SKM-1 treated with dmso at 0.1 percent for 144 hours (cell line): ENCODE measurements around the gene KCNT1.

Experiments
- DNase-seq: peaks from one replicate; lab custom pipeline; 2025; ENCODE audit not compliant: unreplicated experiment; lab: John Stamatoyannopoulos, UW

The KCNT1 gene

DNA sequence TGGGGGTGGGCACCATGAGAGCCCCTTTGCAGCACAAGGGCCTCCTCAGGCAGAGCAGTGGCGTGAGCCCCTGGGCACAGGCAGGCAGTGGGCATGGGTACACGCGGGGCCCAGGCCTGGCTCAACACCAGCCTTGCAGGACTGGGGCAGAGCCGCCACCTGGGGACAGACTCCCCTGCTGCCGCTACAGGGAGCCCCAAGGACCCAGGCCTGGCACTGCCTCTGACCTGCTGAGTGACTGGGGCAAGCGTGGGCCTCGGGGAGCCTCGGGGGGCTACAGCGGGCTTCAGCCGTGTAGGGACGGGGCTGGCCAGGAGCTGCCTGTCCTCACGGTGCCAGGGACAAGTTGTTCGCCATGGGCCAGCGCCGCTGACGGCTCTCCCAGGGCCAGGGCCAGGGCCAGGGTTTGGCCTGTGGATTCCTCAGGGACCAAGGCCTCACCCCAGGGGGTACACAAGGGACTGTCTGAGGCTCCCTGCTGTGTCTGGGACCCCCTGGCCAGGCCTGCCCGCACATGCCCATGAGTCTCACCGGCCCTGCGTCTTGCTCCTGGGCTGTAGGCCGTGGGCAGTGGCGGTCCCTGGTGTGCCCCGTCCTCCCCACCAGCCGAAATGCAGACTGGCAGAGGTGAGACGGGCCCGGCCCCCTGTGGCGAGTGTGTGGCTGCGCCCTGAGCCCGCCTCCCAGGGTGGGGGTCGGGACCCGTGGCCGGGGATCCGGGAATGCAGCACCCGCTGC is 42.5 kb downstream of the KCNT1 start:
- no peak for DNase-seq

DNA sequence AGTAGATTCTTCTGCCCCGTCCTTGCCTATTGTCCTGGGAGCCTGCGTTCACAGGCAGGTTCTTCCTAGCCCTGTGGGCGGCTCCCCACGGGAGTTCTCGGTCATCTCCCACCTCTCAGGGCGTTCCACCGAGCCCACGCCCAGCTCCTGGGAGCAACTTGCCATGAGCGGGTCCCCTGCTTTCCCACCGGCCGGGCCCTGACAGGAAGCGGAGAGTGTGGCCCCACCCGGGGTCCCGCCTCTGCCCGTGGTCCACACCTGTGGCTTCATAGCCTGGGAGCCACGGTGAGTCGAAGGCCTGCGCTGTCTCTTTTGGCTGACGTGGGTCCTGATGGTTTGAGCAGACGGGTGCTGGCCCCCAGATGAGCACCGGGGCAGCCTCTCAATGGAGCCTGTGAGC is 43.2 kb downstream of the KCNT1 start:
- no peak for DNase-seq

DNA sequence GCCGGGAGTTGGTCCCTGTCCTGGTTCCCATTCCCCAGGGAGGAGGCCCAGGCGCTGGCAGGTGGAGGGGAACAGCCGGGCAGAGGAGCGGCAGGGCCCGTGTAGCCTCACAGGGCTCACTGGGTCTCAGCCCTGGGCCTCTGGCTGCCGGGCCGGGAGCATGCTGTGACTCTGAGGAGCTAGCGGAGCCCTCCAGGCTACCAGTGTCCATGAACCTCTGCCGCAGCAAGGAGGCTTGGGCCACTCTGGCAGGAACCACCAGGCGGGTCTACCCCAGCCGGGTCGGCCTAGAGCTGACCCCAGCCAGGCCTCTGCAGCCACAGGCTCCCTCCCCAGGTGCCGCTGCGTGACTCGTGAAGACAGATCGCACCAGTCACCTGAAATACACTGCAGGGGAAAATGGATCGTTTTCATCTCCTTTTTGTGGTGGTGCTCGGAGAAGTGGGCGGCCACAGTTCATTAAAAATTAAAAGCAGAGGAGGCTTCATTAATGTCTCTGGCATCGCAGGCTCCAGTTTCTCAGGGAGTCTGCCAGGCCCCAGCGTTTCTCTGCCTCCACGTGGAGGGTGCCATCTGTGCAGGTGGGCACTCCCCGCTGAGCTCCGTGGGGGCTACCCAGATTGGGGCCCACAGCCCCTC is 43.8 kb downstream of the KCNT1 start:
- DNase-seq, result no peak

DNA sequence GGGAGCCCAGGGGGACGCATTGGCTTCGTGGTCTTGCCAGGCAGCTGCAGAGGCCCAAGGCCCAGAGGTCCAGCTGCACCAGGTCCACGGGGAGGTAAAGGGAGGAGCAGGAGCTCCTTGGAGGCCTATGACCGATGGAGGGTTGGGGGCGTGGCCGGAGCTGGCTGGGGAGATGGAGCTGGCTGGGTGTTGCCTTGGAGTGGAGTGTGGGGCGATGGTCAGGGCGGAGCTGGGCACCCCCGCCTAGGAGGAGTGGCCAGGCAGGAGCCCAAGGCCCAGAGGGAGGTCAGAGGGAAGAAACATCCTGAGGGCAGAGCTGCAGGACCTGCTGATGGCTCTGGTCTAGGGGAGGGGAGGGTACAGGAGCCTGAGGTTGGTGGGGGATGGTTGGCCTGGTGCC is 44.6 kb downstream of the KCNT1 start:
- DNase-seq, result no peak

DNA sequence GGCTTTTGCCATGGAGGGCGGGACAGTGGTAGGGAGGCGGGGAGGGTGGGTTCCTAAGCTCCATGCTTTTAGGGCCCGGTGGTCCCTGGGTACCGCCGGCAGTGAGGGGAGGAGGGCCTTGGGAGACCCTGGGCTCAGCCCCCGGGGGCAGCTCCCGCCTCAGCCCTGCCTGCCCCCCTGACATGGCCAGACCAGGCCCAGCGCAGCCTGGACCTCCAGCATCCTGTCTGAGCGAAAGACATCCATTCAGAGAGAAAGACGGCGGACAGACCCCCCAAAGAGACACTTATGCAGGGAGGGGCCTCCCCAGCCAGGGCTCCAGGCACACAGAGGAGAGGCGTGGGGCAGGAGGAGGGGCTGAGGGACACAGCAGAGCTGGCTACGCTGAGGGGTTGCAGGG is 45.3 kb downstream of the KCNT1 start:
- no peak for DNase-seq

DNA sequence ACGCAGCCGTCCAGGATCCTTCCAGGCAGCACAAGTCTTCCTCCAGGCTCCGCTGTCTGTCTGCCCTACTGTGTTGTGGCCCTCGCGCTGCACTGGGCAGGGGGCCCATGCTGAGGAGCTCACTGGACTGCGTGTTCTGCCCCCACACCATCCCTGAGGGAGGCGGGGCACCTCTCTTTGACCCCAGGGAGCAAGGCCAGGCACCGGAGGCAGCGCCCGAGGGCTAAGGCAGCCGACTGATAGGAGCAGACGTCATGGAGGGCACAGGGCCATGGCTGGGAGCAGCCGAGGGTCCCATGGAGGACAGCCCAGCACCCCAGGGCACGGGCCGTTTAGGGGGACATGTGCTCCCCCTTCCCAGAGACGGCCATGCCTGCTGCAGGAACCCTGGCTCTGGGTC is 46.7 kb downstream of the KCNT1 start:
- no peak for DNase-seq

DNA sequence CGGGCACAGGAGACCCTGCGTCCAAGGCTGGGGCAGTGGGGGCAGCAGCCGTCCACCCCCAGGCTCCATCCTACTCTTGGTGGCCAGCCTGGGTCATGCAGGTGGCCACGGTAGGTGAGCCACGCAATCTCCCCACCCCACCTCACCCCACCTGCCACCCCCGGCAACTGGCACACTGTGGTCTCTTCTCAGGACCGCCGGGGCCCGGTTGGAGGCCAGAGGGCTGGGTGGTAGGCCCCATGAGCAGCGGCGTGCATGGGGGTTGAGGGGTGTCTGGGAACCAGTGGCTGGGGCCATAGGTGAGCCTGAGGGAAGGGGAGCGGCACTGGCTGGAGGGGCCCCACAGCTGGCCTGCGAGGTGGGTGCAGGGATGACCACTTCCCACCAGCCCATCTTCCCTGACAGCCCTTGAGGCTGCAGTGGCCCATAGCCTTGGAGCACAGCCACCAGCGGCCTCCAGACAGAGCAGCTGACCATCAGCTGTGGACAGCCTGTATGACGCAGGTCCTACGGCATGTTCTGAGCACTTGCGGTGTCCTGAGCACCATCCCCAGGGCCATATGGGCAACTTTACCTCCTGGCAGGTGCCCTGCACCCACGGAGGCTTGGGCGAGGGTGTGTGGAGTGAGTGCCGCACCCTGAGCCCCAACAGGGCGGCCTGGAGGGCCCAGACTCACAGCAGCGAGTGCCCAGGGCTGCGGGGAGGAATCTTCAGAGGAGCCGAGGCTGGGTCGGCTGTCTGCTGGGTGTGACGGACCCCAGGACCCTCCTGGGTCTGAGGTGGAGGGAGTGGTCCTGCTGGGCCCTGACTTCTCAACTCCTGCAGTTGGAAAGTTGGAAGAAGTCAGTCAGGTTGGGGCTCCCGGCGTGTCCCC is 47.4 kb downstream of the KCNT1 start:
- no peak for DNase-seq

DNA sequence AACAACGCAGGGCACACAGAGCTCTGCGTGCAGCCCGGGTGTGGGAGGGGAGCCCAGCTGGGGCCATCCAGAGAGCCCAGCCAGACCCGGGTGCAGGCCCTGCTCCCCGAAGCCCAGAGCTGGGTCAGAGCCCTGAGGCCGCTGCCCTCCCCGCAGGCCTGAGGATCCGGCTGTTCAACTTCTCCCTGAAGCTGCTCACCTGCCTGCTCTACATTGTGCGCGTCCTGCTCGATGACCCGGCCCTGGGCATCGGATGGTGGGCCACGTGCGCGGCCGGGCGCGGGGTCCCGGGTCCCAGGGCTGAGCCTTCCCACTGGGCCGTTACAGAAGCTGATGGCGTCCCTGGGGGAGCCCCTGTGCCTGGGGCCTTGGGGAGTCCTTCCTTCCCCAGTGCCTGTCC is 48.8 kb downstream of the KCNT1 start:
- DNase-seq, result no peak

DNA sequence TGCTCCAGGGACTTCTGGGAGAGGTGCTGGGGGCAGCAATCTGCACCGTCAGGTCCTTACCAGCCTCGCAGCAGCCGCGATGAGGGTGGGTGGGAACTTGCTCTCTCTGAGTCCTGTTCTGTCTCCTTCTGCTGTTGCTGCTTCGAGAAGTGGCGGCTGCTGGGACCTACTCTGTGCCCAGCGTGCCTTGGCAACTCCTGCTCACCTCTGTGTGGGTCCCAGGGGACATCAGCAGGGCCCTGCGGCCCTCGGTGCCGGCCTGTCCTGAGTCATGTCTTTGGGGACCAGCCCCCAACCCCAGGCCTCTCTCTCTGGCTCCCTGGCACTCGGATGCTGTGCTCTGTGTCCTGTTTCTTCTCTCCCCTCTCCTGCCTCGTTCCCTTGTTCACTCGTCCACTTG is 49.5 kb downstream of the KCNT1 start:
- DNase-seq, result no peak

DNA sequence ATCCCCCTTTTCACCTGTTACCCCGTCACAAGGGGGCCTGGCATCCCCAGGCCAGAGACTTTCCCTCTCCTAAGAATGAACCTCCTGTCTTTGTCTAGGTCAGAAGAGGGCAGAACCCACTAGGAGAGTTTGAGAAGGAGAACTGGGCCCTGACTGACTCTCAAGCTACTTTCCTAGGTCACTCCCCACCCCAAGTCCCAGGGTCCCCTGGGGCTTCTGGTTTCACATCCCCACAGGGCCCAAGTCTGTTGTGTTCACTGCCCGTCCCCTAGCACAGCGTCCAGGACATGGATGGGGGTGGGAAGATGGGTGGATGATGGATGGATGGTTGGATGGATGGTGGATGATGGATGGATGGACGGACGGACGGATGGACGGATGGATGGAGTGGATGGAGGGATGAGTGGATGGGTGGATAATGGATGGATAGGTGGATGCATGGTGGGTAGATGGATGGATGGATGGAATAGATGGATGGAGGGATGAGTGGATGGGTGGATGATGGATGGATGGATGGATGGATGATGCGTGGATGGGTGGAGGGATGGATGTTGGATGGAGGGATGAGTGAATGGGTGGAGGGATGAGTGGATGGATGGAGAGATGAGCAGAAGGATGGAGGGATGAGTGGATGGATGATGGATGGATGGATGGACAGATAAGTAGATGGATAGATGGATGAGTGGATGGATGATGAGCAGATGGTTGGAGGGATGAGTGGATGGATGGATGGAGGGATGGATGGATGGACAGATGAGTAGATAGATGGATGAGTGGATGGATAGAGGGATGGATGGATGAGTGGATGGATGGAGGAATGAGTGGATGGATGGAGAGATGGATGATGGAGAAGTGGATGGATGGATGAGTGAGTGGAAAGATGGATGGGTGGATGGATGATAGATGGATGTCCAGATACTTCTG is 50.6 kb downstream of the KCNT1 start:
- no peak for DNase-seq

DNA sequence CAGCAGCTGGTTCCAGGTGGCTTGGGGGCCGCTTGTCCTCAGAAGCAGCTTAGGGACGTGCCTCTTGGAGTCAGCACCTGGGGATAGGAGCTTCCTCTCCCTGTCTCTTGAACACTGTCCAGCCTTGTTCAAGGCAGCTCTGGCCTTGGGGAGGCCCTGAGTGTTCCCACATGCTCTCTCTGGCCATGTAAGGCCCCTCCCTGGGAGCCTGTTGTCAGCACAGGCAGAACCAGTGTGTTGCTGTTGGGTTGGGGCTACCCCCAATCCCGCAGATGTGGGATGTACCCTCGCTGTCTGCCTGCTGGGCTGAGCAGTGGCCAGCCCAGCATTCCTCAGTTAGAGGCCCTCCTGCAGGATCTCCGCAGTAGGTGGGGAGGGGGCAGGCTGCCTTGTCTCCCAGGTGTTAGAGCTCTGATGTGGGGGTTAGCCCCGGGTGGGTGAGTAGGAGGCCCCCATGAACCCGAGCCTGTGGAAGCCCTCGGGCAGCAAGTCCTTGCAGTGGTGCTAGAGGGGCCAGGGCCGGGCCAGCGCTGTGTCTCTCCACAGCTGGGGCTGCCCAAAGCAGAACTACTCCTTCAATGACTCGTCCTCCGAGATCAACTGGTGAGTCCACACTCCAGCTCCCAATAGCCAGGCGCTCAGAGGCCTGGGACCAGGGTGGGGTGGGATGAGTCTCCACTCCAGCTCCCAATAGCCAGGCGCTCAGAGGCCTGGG is 51.6 kb downstream of the KCNT1 start:
- DNase-seq, result no peak

DNA sequence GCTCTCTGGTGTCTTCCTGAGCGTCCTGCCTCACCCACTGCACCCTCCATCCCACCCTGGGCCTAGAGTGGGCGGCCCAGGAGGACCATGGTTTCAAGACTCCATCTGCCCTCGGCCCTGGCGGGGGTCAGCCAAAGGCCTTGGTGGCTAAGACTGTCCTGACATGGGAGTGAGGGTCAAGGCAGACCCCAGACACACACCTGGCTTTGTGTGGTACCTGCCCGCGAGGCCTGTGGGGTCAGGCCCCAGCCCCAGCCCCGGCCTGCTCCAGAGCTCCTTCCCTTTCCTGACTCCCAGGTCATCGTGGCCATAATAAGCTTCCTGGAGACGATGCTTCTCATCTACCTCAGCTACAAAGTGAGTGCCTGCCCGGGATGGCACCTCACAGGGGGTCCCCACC is 54.6 kb downstream of the KCNT1 start:
- no peak for DNase-seq

DNA sequence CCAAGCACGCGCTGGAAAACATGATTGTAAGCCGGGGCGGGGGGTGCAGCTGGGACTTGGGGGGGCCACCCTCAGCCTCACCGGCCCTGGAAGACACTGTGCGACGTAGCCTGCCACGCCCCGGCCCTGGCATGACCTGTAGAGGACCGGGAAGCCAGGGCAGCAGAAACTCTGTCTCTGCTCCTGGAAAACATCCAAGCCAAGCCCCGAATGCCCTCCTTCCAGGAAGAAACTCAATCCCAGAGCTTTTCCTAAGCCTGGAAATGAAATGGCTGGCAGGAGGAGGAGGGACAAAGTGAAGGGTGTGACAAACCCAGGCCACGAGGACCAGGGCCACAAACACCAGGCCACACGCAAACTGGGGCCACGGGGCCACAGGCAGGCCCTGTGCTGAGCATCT is 55.4 kb downstream of the KCNT1 start:
- no peak for DNase-seq

DNA sequence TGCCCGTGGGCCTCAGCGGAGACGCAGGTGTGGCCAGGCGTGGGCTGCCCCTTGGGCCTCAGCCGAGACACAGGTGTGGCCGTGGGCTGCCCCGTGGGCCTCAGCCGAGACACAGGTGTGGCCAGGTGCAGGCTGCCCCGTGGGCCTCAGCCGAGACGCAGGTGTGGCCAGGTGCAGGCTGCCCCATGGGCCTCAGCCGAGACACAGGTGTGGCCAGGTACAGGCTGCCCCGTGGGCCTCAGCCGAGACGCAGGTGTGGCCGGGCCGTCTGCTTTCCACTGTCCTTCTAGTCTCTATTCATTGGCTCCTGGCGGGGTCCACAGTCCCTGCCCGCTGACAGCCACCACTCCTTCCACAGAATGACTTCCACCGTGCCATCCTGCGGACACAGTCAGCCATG is 56.1 kb downstream of the KCNT1 start:
- DNase-seq, result no peak

DNA sequence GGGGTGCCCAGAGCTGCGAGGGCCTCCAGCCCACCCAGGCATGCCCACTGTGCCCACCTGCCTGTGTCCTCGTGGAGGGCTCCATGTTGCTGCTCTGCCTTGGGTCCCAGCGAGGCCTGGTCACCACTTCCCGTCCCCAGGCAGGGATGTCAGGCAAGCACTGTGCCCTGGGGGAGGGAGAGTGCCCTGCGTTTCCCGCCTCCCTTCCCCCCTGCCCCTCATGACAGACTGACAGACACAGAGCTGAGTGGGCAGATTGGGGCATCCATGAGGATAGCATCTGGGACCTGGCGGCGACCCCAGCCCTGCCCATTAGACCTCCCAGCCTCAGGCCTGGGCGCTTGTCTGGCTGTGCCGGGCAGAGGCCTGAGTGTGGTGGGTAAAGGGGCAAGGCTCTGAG is 56.9 kb downstream of the KCNT1 start:
- DNase-seq, result no peak

DNA sequence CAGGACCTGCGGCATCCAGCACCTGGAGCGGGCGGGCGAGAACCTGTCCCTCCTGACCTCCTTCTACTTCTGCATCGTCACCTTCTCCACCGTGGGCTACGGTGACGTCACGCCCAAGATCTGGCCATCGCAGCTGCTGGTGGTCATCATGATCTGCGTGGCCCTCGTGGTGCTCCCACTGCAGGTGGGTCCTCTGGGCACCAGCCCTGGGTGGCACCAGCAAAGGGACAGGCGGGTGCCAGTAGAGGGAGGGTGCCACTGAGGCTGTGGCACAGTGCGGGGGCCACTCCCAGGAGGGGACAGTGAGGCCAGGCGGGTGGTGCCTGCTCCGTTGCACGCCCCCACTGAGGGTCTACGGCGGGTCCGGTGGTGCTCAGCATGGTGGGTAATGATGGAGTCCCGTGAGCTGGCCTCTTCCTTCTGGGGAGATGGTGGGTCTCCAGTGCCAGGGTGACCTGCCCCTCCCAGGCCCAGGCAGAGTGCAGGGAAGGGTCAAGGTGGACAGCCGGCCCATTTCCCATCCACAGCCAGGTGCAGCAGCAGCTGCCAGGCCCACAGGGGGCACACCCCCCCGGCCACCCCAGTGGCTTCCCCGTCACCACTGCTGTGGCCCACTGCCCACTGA is 57.8 kb downstream of the KCNT1 start:
- no peak for DNase-seq

DNA sequence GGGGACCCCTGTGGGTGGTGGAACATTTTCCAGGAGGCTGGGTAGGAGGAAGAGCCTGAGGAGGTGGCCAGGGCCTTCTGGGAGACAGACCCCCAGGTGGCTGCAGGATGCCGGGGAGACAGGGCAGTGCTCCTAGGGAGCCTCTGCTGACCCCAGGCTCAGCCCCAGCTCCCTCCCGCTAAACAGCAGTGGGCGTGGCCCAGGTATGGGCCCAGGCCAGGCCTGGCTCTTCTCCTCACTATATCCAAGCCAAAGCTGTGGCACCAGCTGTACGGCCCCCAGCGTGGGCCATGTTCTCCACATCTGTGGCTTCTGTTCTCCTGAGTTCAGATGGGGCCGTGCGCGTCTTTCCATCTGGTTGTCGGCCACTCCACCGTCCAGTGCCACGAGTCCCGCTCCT is 58.5 kb downstream of the KCNT1 start:
- no peak for DNase-seq

DNA sequence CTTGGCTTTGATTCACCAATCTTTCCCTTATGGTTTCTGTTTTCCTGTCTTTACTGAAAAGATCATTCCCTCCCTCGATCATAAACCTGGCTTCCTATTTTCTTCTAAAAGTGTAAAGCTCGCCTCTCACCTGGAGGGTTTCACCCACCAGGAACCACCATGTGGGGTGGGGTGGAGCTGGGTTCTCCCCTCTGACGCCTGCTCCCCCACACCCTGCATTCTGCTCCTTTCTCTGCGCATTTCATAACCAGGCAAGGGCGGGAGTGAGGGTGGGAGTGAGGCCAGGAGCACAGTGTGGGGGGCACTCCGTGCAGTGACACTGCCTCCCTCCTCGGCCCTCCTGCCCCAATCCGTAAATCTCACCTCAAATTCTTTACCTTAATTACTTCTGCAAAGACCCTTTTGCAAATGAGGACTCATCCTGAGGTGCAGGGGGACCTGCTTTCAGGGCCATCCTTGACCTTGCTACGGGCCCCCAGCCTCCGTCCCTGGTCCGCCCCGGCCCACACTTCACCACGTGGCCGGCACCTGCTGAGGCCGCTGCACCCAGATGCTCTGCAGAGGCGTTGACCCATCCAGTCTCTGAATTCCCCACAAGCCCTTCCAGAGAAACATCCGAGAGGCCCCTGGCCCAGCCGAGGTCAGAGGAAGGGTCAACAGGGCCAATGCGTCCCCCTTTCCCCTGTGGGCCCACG is 59.3 kb downstream of the KCNT1 start:
- no peak for DNase-seq

DNA sequence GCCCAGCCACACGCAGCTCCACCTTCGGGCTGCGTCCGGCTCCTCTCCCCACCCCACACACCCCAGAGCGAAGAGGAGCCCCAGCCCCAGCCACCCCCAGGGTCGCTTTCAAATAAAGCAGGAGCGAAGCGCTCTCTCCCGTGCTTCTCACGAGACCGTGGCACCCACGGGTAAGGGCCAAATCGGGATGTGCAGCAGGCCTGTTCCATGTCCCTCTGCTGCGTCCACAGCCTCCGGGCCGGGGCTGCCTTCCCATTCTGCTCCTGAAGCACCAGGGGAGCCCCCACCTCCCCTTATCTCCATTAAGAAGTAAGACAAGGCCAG is 59.8 kb downstream of the KCNT1 start:
- no peak for DNase-seq

DNA sequence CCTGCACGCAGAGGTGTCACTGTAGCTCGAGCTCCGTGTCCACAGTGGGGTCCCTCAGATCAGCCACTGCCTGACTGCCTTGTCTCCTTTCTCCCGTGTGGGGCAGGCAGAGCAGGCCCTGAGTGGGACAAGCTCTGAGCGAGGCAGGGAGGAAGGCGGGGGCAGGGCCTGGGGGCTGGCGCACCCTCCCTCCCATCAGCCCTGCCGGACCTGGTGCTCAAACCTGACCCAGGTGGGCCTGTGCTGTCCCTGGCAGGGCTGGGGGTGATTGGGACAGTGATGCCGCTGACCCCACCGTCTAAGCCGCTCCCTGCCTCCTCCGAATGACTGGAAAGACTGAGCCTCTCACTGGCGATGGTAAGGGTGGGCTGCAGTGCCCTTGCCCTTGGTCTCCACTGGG is 60.9 kb downstream of the KCNT1 start:
- DNase-seq, result no peak
